HG03342 (cell line): ENCODE results near the gene SYNDIG1.

Experiments
- ATAC-seq: cut with Tn5 transposase; IDR thresholded peaks from one replicate; pipeline ENCODE4 v1.9.1; 2021; ENCODE audit warnings: mild to moderate bottlenecking, moderate library complexity; ENCODE audit not compliant: unreplicated experiment

SYNDIG1 gene

DNA sequence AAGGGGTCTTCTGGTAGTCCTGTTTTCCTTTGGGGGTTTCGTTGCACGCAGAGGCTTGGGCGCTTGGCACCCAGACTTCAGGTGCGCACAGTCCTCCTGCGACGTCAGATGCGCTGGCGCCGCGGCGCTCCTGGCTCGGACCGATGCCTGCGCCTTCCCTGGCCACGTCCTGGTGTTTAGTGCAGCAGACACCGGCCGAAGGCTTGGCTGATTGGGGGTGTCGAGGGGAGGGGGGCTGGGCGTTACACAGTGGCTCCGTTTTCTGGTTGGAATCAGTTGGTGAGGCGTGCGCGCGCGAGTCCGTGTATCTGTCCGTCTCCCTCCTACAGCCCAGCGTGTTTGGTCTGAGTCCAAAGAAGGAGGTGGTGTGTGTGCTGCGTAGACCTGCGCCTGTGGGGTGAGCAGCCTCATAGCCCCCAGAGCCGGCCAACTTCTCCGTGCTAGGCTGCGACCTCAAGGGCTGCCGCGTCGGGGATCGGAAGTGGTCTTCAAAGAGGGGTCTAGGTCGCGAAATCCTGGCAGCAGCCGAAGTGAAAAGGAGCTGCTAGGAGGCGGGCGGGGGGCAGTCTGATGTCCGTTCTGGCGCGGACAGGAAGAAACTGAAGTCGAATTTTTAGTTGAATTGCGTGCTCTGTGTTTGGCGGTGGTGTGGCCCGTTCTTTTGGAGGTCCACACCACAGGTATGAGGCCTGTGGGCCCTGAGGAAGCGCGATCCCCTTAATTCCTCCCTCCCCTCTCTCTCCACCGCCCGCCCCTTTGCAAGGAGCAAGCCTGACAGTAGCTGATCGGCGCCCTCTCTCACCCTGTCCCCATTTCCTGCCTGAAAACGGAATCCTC lies 1.5 kb downstream of the SYNDIG1 start:
- ATAC-seq, result no peak

DNA sequence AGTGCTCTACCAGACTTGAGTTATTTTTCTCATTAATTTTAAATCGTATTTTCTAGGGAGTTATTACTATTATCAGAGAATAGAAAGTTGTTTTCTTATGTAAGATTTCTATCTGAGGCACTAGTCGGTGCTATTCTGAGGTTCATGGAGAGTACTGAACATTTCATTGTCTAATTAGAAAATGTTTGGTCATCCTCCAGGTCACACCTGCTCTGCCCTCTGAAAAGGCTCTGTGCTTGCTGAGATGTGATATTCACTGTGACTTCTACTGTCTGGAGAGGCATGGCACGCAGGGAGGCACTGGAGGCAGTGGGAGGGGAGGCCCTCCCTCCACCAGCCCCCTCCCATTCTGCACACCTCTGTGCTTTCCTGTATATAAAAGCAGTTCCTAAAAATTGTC lies 3.0 kb downstream of the SYNDIG1 start:
- ATAC-seq, result no peak

DNA sequence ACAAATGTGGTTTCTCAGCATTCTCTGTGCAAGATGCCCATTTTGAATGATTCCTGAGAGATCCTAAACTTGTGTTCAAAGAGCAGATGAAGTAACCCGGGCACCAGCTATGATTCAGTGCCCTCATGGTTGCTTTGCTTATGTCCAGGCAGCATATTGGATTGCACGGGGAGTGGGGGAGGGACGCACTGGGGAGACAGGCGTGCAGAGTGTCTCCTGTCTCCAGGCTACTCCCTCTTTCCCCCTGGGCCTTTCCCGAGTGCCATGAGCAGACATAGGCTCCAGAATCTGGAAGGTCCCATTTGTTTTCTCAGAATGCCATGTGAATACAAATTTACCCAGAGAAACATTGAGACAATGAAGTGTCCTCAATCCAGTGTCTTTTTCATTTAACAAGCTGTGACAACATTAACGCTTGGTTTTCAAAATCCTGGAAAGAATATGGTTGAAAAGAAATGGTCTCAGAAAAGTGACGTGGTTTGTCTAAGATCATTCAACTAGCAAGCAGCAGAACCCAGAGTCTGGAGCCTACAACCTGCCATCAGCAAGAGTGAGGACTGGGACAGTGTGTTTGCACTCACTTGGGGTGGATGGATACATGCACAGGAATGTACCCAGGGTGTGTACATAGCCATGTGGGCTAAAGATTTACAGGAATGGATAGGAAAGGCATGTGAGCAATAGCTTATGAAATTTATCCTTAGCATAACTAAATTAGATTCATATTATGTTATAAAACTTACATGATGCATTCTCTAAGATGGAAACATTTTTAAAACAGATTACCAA lies 4.2 kb downstream of the SYNDIG1 start:
- ATAC-seq, result no peak

DNA sequence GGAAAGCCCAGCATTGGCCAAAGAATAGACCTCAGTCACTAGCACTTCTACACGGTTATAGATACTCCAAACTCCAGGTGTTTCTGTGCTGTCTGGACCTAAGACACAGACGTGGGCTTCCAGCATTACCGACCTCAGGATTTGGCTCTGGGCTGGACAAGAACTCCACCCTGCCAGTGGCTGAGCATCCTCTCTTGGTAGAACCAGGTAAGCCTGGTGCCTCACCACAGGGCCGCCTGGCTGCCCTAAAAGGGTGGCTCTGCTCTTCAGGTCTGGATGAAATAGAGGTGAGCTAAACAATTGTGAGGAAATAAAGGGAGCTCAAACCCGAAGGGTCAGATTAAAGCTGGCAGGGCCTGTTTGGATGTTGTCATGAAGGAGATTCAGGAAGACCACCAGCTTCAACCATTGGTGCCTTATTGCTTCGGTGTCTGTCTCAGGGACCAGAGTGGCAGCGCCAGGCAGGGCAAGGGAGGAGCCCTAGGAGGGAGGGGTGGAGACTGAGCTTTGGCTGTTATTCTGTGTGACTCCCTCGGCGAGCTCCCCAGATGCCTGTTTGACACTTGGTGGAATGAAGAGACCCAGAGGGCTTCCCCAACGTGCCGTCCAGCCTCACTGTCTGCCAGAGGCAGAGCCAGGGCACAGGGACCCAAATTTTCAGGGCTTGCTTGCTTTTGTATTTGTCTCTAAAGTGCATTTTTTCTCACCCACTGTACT lies 8.6 kb downstream of the SYNDIG1 start:
- no peak for ATAC-seq

DNA sequence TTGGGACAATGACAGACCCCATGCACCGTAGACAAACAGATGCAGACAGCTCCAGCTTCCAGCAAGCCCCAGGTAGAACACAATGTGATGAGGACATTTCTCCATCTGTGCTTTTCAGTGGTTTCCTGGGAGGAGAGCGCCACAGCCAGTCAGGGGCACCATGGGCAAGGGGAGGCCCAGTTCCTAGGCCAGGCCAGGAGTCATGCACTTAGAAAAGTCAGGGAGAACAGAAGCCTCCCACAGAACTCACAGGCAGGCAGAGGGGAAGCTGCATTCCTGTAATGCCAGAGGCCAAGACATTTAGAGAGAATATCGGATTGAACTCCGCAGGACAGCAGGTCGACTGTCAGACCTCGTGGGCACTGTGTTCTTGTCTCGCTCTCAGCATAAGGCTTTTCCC lies 9.2 kb downstream of the SYNDIG1 start:
- no peak for ATAC-seq

DNA sequence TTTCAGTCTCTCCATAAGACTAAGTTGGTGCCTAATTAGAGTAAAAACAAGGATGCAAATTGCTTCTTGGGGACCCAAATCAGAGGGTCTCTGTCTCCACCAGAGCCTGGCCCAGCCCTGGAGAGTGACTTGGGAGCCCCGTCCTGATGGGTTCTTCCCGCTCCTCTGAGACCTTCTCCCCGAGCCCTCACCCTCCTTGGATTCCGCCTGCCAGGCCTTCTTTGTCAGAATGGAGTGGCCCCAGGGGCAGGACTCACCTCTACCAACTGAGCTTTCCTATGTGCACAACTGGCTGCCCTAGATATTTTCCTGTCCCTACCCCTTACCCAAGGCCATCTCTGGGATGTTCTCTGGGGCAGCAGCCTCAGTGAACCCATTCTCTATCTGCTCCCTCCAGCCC lies 9.7 kb downstream of the SYNDIG1 start:
- no peak for ATAC-seq

DNA sequence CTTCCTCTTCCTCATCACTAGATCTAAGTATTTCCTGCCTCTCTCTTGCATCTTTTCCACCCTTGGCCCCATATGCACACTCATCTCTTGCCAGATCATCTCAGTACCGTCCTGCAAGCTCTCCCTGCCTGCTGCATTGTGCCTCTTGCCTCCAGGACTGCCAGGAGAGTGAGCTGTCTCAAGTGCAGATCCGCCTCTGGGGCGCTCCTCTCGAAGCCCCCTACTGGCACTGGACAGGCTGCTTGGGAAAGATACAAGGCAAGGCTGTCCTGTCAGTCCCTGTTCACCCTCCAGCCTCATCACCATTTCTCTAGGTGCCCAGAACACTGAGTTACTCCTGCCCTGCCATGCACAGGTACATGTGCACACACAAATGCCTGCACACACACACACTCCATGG lies 10.2 kb downstream of the SYNDIG1 start:
- no peak for ATAC-seq

DNA sequence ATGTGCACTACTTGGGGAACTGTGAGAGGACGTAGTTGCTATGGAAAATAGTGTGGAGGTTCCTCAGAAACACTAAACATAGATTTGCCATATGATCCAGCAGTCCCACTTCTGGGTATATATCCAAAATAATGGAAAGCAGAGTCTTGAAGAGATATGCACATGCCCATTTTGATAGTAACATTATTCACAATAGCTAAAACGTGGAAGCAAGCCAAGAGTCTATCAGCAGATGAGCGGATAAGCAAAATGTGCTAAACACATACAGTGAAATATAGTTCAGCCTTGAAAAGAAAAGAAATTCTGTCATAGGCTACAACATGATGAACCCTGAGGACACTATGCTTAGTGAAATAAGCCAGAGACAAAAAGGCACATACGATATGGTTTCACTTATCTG lies 11.1 kb downstream of the SYNDIG1 start:
- no peak for ATAC-seq

DNA sequence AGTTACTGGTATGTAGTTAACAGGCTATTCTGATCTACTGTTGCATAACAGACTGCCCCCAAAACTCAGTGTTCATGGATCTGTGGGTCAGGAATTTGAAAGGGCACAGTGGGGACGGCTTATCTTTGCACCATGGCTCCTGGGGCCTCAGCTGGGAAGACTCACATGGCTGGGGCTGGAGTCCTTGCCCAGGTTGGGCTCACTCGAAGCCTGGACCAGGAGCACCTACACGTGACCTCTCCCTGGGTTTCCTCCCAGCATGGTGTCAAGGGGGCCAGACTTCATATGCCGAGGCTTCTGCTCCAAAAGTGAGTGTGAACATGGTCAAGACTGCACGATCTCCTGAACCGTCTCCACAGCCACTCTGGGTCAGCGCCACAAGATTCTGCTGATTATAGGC lies 11.7 kb downstream of the SYNDIG1 start:
- ATAC-seq, result no peak

DNA sequence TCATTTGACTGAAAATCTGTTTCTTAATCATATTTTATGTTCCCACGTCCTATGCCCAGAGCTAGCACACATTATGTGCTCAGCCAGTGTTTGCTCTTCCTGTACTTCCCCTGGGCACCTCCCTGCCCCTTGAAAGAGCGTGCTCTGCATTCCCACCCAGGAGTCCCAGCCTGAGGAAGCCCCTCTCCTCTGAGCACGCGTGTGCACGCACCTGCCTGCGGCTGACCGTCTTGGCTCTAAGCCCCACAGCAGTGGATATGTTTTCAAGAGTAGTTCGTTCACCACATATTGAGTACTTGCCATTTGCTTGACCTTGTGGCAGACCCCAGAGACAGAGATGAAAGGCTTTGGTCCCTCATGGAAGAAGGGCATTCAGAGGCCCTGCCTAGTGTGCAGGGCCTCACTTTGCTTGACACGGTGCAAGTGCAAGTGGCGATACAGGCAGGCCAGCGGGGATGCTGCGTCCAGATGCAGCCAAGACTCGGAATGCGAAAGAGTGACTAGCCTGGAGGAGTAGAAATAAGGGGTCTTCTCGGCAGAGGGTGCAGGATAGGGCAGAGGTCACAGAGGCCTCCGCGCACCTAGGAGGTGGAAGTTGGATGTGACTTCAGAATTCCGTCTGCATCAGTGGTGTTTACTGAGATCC lies 14.1 kb downstream of the SYNDIG1 start:
- no peak for ATAC-seq

DNA sequence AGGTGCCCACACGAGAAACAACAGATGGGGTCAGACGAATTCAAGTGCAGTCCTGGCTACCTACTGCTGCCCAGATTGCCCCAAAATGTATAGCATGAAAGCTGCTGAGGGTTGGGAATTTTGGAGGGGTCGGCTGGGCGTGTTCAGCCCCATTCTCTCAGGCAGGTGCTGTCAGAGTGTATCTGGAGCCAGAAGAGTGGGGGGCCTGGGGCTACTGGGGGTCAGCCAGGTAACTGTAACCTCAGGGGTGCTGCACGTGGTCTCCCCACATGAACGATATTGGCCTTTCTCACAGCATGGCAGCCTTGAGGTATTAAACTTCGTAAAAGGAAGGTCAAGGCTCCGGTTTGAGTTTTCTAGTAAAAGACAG lies 14.6 kb downstream of the SYNDIG1 start:
- no peak for ATAC-seq

DNA sequence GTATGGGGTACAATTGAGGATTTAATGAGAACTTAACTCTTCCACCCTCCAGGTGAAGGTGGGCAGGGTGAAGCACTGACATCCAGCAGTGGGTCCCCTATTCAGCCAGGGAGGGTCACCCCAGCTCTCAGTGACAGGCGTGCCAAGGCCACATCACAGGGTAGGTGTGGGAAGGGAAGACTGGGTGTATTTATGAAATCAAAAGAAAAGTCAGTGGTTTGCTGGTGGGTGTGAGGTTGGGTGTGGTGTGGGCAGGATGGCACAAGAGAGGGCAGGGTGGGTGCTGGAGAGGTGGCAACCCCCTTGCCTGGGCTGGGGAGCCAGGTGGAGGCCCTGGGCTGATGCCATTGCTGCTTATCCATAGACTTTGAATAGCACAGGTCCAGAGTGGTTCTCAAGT lies 16.6 kb downstream of the SYNDIG1 start:
- ATAC-seq, result no peak

DNA sequence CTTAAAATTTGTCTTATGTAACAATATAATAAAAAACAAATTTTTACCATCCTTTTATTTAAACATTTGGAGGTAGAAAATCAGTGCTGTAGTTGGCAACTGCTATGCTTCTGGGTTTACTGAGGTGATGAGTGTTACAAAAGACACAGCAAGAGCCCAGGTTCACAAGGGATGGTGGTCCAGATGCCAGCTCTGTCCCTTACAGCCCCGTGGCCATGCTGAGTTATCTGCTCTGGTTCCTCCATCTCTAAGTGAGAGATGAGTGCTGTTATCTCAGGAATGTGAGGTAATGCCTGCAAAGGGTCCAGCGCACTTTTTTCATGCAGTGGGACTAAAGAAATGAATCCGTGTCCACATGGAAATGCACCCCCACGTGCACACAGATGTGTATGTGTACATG lies 17.8 kb downstream of the SYNDIG1 start:
- no peak for ATAC-seq

DNA sequence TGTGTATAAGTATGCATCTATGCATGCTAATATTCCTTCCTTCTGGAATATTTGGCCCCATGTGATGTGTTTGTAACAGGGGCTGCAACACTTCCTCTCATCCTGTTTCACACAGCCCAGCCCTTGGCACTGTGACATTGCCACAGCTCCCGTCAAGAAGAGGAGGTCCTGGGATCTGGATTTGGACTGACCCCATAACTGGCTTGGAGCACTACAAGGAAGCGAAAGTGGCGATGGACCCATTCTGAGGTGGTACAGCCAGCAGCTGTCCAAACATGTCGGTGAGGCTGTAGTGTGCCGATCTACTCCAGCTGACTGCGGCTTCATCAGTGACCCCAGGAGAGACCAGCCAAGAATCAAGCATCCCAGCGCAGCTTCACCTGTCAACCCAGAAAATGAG lies 18.2 kb downstream of the SYNDIG1 start:
- ATAC-seq, result no peak

DNA sequence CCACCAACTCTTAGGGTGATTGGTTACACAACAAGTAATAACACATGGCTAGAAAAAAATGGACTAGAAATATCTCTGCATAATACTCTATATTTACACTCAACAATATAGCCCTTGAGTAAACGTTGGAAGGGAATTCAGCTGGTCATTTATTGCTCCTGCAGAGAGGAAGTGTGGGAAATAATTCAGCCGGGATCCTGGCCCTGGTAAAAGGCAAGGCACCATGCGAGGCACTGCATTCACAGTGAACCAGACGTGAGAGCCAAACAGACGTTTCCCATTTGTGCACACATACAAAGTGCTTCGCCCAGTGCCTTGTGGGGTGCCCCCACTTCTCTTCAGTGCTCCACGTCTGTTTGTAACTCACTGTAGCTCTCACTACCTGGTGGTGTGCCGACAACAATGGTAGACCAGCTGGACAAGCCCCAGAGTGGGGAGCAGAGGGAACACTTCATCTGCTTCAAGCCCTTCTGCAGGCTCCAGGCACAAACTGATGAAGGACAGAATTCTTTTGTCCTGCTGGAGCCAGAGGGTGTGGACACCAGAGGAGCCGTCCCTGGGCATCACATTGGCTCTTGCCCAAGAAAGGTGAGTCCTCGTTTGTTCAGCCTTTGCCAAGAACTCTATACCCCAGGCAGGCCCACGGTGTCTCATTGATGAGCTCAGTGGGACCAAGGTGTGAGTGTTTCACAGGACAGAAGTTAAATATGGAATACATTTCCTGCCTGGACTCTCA lies 18.8 kb downstream of the SYNDIG1 start:
- no peak for ATAC-seq

DNA sequence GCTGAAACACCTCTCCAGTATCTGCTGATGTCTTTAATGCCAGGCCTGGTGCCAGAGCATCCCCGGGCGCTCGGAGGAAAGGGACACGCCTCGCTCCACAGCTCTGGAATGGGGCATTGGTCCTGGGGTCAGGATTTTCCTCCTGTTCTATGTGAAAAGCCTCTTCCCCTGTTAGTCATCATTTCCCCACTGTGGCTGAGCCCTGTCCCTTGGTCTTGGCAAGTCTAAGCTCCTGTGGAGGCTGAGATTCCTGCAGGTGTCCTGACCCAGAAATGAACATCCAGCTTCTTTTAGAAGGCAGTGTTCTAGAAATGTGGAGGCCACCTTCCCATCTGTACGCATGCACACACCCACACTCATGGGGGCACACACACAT lies 19.4 kb downstream of the SYNDIG1 start:
- ATAC-seq, result no peak

DNA sequence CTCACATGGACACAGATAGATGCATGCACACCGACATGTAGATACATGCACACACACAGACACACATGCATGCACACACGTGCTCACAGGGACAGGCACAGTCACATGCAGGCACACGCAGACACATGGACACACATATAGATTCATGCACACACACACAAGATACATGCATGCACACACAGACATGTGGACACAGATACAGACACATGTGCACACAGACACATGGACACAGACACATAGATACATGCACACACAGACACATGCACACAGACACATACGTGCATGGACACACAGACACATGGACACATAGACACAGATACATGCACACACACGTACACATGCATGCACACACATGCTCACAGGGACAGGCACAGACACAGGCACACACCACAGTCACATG lies 19.8 kb downstream of the SYNDIG1 start:
- no peak for ATAC-seq

DNA sequence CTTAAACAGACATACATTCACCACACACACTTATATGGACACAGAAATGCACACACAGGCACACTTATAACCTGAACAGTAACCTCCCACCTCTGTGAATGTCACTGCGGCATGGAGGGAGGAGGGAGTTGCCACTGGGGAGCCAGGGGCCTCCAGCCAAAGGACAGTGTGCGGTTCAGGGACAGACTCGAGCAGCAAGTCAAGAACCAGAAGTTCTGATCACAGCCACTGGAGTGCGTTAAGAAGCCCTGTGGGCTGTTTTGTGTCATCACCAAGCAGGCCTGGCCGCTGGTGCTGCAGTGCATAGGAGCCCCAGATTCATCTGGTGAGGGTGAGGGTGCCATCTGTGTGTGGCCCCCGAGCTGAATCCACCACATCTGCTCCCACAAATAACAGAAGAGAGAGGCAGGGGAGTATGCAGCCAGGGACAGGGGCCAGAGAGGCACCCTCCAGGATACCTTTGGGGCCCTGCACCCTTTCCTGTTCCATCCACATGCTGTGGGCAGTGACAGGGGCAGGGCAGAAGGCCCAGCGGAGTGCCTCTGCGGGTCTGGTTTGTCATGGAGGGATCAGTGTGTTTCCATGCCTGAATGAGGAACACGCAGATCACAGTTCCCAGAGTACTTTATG lies 20.3 kb downstream of the SYNDIG1 start:
- ATAC-seq, result no peak

DNA sequence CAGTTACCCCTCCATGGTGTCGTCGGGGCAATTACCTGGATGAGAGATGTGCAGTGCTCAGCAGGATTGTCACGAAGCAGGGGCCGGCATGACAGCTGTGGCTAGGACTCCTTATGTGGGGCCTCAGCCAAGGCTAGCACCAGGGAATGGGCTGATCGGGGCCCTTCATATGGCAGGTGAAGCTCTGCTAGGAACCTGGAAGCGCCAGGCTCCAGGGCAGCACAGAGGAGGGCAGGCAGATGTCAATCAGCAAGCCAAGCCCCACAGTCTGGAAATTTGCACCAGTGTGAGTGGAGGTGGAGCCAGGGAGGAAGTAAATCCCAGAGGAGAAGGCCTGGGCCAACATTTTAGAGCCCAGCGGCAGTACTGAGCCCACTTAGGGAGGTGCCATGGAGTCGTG lies 21.2 kb downstream of the SYNDIG1 start:
- ATAC-seq, result no peak

DNA sequence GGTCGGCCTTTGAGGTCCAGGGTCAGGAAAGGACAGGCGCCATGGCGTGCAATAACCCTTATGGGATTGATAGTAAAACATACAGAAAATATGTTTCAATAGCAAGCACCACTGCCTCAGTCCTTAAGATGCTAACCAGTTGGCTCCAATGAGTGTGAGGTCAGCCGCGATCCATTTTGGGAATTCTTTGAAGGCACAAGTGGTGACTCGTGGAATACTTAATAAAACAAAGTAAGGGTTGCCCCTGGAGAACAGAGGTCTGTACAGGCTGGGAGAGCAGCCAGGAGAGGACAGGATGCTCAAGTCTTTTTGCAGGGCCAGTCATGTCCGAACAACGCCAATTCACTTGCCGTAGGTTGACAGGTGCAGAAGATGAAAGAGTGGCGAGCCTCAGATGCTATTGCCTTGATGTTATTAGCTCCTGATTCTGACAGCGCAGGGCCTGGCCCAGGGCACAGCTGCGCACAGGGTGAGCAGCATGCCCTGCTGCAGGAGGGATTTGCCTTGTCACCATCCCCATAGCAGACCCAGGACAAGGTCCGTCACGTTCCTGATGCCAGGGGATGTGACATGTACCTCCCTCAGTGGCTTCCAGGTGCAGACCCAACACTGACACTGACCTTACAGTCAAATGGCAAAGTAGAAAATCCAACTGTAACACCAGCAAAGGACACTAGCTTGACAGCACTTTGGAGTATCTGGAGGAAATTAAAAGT lies 21.8 kb downstream of the SYNDIG1 start:
- ATAC-seq, result no peak
